AG10803 (cell line): Measurements from ENCODE around the gene CFAP161.

Experiments
- DNase-seq: peaks from one replicate; pipeline ENCODE4 v3.0.0; 2010; ENCODE audit warnings: low read depth
- H3K4me3 ChIP-seq: 2 replicates; pipeline ENCODE4 v1.5.1; 2011; ENCODE audit warnings: mild to moderate bottlenecking, low read length, control low read depth
- CTCF ChIP-seq: conservative IDR thresholded peaks from 2 replicates; pipeline ENCODE4 v1.5.1; 2011; ENCODE audit warnings: mild to moderate bottlenecking, low read length, control low read depth, inconsistent platforms

Gene CFAP161

GRCh38 chr15:81091889-81092558 is 42.0 kb upstream of the CFAP161 start:
- DNase-seq = peak; percentile 93
- no peak; the same call in 1 of the 2 replicates for TF ChIP-seq CTCF
- H3K4me3 ChIP-seq = peak overlapping the region; percentile 15

GRCh38 chr15:81092559-81092902 is 41.5 kb upstream of the CFAP161 start:
- peak overlapping the region; percentile 15 for H3K4me3 ChIP-seq
- no peak for DNase-seq
- no peak for TF ChIP-seq CTCF

- H3K4me3 ChIP-seq = no peak overlapping the region
- TF ChIP-seq CTCF = no peak
- DNase-seq = no peak
Observed at GRCh38 chr15:81093961-81094360, 40.1 kb upstream of the CFAP161 start.

GRCh38 chr15:81095690-81096365 is 38.2 kb upstream of the CFAP161 start:
- DNase-seq = no peak
- no peak for TF ChIP-seq CTCF
- no peak overlapping the region for H3K4me3 ChIP-seq

GRCh38 chr15:81096398-81096797 is 37.7 kb upstream of the CFAP161 start:
- no peak for DNase-seq
- no peak for TF ChIP-seq CTCF
- no peak overlapping the region for H3K4me3 ChIP-seq

GRCh38 chr15:81097116-81097889 is 36.8 kb upstream of the CFAP161 start:
- H3K4me3 ChIP-seq = no peak overlapping the region
- TF ChIP-seq CTCF = no peak
- no peak for DNase-seq
